SH-SY5Y (cell line): ENCODE results near the gene ADNP2.

ENCODE experiments used
- GATA2 ChIP-seq: IDR thresholded peaks from 2 replicates; pipeline ENCODE4 v1.6.1; 2011; ENCODE audit warnings: mild to moderate bottlenecking, low read depth, low read length
- GATA3 ChIP-seq: IDR thresholded peaks from 2 replicates; pipeline ENCODE4 v1.6.1; 2011; ENCODE audit warnings: low read depth, mild to moderate bottlenecking, low read length, moderate library complexity

DNA sequence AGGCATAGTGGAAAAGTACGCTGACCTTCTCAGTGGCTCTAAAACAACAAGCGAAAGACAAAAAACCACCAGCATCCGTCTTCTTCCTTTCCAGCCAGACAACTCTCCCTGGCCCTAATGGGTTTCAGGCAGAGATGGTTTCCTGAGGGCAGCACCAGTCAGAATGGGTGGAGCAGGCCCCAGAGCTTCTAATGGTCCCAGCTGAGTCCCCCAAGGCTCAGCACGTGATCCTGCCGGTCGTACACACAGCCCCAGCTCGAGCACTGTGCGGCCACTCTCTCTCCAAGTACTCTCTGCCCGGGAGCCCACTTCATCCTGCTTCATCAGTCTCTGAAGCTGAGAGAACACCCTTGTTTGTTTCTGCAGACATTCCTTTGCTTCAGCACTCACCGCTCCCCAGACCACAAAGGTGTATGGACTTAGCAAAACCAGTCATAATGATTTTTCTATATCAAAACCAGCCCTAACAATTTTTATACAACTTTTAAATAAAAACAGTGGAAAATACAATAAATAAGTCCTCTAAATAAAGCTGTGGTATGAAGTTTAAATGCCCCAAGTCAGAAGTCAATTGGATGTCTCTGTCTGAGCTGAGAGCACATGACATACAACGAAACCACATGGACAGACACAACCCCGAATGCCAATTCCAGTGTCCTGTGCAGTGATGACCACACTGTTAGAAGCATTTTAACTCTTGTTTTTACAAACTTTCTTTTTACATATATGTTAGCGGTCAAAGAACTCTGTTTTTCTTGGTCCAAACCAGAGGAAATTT lies 74.4 kb downstream of the ADNP2 start:
- TF ChIP-seq GATA3: no peak
- TF ChIP-seq GATA2: no peak
